C4-2B (cell line): Measurements from ENCODE around the gene TICRR.

ENCODE experiments used
- ZFX ChIP-seq: fragments of 450-650 bp; IDR thresholded peaks from 2 replicates; pipeline ENCODE4 v1.6.1; 2017
- TF ChIP-seq, protein P1 (sequence below): fragments of 450-650 bp; conservative IDR thresholded peaks from 2 replicates; pipeline ENCODE4 v1.5.1; 2017; ENCODE audit warnings: mild to moderate bottlenecking

DNA sequence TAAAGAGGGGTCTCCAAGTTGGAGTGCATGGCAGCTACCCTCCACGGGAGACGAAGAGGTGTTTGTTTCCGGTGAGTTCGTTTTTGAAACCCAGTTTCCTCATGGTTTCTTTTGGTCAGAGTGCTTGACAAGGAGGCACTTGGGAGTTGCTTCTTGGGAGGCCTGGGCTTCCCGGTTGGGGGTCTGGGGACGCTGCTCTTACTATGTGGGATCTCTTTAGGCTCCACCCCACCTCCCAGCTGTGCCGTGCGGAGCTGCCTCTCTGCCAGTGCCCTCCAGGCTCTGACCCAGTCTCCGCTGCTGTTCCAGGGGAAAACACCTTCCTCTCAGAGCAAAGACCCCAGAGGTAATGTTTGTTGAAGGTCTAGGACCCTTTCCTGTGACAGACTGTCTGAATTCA is 50.4 kb downstream of the TICRR start:
- TF ChIP-seq, protein P1, sequence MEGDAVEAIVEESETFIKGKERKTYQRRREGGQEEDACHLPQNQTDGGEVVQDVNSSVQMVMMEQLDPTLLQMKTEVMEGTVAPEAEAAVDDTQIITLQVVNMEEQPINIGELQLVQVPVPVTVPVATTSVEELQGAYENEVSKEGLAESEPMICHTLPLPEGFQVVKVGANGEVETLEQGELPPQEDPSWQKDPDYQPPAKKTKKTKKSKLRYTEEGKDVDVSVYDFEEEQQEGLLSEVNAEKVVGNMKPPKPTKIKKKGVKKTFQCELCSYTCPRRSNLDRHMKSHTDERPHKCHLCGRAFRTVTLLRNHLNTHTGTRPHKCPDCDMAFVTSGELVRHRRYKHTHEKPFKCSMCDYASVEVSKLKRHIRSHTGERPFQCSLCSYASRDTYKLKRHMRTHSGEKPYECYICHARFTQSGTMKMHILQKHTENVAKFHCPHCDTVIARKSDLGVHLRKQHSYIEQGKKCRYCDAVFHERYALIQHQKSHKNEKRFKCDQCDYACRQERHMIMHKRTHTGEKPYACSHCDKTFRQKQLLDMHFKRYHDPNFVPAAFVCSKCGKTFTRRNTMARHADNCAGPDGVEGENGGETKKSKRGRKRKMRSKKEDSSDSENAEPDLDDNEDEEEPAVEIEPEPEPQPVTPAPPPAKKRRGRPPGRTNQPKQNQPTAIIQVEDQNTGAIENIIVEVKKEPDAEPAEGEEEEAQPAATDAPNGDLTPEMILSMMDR: no peak
- no peak for TF ChIP-seq ZFX
